ENCODE results near the gene ATF6B. TPM values are rescaled to one million over a fixed set of nuclear protein-coding genes. Genes with fewer than 3 reads are reported as not detected.

ATF6B gene
- total RNA-seq = 21.5 TPM
- long read RNA-seq, partial matches to known transcripts = 1 of 3 reads
- long read RNA-seq, other reads (novel, unspliced or antisense) = 0 of 3 reads

DNA sequence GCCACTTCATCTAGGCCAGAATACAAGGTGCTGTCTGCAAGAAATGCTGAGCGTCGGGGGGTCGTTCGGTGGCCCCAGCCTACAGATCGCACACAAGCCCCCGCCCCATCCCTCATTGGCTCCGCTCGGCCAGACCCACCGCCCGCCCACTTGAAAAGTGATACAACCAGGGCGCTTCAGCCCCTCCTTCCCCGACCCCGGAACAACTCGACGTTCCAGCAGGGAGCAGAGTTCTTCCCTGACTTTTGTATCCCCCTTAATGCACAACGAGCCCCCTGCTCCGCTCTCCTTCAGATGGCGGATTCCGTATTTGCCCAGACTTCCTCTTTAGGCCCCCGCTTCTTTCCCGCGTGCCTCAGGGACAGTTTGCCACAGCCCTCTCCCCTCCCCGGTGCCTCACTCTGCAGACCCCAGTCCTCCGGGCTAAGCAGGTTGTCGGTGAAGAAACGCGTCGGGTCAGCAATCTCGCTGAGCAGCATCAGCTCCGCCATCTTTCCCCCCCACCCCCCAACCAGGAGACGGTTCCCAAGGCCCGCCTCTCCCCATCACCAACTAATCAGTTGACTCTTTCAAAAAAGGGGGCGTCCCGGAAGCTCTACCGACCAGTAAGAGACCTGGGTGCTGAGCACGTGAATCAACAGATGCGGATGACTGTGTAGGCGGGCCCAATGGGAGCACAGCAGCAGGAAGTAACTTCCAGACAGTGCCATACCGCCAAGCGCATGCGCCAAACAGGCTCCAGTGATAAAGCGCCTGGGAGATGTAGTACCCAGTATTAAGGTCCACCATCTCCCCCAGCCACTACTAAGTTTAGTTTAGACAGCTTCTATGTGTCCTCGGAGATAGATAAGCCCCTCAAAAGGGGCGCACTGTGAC lies at the start of gene ATF6B:
ATF6B (minus strand) TSS at position 530 of the 876 bp plus-strand sequence; CDS start at position 491, 39 bp downstream.
- DNase-seq (peak; percentile 99), ATAC-seq (ENCODE audit: poor library complexity) (peak; percentile 94)
- intact Hi-C loops (cut with DNase I) = no loop called here

GRCh38 chr6:32177183-32177787 lies 49.2 kb upstream of the ATF6B start:
- DNase-seq (no peak), ATAC-seq (ENCODE audit: poor library complexity) (peak; percentile 19)
- intact Hi-C loops (cut with DNase I) = no loop called here

DNA sequence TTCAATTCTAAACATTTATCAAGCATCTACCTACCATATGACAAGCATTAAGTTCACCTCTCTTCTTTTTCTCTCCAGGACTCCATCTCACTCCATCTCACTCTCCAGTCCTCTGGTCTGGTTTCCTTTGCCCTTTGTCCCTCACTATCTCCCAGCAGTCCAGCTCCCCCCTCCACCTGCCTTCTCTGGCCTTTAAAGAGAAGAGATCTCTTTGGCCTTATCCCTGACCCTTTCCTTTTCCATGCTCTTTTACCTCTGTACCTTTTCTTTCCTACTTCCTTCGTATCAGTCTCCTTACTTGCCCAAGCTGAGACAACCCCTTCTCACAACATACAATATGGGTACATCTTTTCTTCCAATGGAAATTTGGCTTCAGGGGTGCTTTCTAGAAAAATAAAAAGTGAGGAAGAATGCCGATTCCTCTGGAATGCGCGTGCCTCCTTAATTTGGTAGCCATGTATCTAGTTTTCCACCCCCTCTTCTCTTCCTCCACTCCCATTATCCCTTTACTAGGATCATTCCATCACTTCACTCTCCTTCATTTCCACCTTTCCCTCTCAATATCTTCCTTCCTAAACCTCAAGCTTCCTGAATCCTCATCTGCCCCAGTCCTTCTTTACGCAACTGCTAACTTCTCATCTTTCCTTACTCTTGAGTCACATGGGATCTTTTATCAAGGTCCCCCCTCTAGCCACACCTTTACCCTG lies 48.6 kb upstream of the ATF6B start:
- no peak for DNase-seq
- no peak for ATAC-seq (ENCODE audit: poor library complexity)
- intact Hi-C loops (cut with DNase I) = no loop called here

DNA sequence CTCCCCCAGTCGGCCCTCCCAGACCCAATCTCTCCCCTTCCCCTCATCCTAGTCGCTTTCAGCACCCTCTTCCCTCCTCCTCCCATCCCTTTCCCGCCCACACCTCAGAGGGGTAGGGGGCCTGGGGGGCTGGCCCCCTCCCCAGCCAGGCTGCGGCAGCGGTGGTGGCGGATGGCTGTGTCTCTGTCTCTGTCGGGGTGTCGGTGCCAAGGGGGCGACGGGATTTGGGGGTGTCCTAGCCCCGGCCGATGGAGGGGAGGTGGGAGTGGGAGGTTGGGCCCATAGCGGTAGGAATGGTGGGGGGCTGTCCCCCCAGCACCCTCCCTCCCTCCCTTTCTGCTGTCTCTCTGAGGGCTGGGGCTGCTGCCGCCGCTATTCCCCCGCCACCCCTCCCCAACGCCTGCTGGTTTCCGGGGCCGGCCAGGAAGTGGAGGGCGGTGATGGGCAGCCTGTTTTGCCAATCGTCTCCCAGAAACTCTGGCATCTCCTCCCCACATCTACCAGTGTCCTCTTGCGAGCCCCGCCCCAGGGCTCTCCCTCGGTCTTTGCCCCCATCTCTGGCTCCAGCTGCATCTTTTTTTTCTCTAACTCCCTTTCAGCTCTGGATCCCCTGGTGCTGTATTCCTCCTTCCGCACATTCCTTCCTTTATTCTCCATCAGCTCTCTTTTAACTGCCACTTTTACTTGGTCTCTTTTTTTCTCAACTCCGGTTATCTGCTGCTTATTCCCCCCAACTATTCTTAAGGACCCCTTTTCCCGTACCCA lies 47.8 kb upstream of the ATF6B start, which contains the start of gene AGPAT1:
AGPAT1 (minus strand) TSS at position 374 of the 765 bp plus-strand sequence. CDS start 4,588 bp downstream, outside the sequence.
- ATAC-seq (ENCODE audit: poor library complexity) = peak; percentile 72
- intact Hi-C loops (cut with DNase I) = no loop called here
- peak; percentile 99 for DNase-seq

- no peak for DNase-seq
- intact Hi-C loops (cut with DNase I) = no loop called here
Measured at GRCh38 chr6:32175322-32175710, 47.3 kb upstream of the ATF6B start.

GRCh38 chr6:32174416-32174815 lies 46.4 kb upstream of the ATF6B start:
- intact Hi-C loops (cut with DNase I) = no loop called here
- DNase-seq = no peak
- no peak for ATAC-seq (ENCODE audit: poor library complexity)

More at GRCh38 chr6:32175322-32175710, 47.3 kb upstream of the ATF6B start:
- ATAC-seq (ENCODE audit: poor library complexity) = no peak

DNA sequence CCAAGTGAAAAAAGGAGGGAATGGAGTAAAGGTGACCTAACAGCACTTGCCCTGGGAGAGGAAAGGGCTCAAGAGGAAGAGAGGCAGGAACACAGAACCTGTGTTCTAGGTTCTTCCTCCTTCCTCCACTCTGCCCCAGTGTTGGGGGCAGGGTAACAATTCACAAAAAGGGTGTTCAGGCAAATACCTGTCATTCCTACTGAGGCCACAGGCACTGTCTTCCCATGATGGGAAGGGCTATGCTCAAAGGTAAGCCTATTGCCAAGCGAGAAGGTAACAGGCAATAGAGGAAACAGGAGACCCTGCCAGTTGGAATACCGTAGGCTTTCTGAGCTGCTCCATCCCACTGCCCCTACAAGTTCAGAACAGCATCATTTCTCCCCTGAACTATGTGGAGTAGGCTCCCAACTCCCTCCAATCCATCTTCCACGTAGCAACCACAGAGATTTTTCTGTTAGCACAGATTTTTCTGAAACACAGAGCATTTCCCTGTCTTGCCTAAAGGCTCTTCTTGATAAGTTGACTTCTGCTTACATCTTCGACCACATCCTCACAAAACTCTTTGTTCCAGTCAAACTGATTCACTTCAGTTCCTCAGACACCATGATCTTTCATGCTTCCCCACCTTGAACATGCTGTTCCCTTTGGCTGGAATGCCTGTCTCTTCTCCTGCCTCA lies 45.1 kb upstream of the ATF6B start:
- ATAC-seq (ENCODE audit: poor library complexity) = no peak
- DNase-seq = no peak
- intact Hi-C loops (cut with DNase I) = no loop called here

DNA sequence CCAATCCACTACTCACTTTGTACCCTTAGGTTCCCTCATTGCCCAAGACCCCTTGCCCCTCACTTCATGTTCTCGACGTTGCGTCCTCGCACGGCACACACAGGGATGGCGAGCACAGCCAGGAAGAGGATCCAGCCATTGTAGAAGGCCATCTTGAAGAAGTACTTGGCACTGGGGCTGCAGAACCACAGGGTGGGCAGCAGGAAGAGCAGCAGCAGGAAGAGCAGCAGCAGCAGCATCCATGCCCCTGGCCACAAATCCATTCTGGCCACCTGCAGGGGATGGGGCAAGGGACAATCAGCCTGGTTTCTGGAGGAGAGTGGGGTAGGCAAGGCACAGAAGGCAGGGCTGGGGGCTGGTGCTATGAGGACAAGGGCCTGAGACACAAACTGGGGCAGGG lies 43.2 kb upstream of the ATF6B start:
- no peak for ATAC-seq (ENCODE audit: poor library complexity)
- no peak for DNase-seq
- intact Hi-C loops (cut with DNase I) = no loop called here

DNA sequence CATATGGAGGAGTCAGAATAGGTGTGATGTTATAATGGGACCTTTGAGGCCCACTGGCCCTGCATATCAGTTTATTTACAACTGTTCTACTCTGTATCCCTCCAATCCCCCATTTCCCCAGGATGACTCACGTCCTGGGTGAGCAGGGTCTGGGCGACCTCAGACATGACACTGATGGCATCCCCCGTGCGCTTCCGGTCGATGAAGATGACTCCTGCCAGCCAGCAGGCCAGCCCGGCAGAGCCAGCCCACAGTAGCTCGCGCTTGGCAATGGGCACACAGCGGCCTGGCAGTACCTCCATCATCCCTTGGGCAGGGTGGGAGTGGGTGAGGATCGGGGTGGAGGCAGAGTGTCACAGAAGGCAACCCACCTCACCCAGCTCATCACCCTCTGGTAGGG lies 42.2 kb upstream of the ATF6B start:
- intact Hi-C loops (cut with DNase I) = no loop called here
- ATAC-seq (ENCODE audit: poor library complexity) = no peak
- no peak for DNase-seq

DNA sequence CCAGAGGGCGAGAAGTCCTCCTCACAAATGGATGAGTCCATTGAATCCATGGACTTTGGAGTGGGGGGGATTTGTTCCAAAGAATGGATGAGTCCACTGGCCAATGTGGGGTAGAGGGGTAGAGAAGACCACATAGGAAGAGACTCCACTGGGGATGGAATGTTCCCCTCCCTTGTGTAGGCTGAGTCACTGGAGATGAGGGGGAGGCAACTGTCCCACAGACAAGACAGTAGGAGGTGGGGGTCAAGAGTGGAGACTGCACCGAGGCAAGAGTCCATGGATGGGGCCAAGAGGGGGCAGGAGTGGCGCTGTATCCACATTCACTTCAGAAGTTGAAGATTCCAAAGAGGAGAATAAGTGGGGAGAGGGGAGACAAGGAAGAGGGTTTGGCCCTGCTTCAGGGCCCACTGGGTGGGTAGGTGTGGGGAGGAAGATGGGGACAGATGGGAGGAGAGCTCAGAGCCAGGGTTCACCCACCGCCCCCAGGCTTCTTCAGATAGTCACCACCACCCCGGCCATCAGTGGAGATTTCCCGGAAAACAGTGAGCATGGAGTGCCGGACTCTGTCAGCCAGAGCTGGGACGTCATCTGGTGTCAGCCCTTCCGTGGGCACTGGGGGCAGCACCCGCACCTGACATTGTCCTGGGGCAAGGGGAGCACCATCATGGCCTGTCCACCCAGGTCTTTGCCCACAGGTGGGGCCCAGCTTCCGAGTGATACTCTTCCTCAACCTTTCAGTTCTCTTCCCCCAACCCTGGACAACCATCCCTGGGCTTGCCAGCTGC lies 41.0 kb upstream of the ATF6B start:
- intact Hi-C loops (cut with DNase I) = no loop called here
- DNase-seq (no peak), ATAC-seq (ENCODE audit: poor library complexity) (no peak)

DNA sequence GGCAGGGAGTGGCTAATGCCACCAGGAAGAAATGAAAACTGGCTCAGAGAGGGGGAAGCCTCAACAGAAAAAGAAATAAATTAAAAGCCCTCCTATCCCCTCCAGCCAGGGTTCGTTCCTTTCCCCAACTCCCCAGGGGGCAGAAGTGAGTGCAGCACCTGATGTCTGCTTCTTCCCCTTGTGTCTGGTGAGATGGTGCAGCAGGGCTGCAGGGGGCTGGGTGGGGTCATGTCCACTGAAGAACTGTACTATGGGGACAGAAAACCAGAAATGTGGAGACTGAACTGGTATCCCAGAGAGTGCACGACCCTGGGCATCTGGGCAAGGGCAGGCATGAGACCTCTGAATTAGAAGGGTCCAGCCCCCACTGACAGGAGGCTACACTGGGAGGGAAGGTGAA lies 40.3 kb upstream of the ATF6B start:
- ATAC-seq (ENCODE audit: poor library complexity) (no peak), DNase-seq (no peak)
- intact Hi-C loops (cut with DNase I) = no loop called here

- ATAC-seq (ENCODE audit: poor library complexity) (no peak), DNase-seq (no peak)
- intact Hi-C loops (cut with DNase I) = no loop called here
Measured at GRCh38 chr6:32167761-32168262, 39.8 kb upstream of the ATF6B start.

DNA sequence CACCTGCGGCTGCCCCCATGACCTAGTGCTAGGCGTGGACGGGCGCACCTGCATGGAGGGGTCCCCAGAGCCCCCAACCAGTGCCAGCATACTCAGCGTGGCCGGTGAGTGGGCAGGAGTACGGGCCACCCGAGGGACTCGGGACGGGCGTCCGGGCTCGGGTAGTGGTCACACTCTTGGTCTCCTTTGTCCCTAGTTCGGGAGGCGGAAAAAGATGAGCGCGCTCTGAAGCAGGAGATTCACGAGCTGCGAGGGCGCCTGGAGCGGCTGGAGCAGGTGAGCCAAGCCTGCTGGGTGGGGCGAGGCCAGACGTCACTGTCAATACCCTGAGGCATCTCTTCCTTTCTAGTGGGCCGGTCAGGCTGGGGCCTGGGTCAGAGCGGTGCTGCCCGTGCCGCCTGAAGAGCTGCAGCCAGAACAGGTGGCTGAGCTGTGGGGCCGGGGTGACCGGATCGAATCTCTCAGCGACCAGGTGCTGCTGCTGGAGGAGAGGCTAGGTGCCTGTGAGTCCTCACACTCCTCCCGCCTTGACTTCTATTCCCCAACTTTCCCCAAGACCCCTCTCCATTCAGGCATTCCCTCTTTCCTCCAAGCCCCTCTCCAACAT lies 39.2 kb upstream of the ATF6B start:
- no peak for ATAC-seq (ENCODE audit: poor library complexity)
- no peak for DNase-seq
- intact Hi-C loops (cut with DNase I) = no loop called here

- no peak for ATAC-seq (ENCODE audit: poor library complexity)
- intact Hi-C loops (cut with DNase I) = no loop called here
- no peak for DNase-seq
Measured at GRCh38 chr6:32166411-32167061, 38.5 kb upstream of the ATF6B start.

GRCh38 chr6:32164295-32164694 lies 36.2 kb upstream of the ATF6B start, which contains the start of gene EGFL8:
EGFL8 (plus strand) TSS chr6:32164595; CDS start chr6:32166166, 1,571 bp downstream.
- no peak for DNase-seq
- no peak for ATAC-seq (ENCODE audit: poor library complexity)
- intact Hi-C loops (cut with DNase I) = no loop called here

GRCh38 chr6:32163559-32164258 lies 35.7 kb upstream of the ATF6B start:
- intact Hi-C loops (cut with DNase I) = no loop called here

More at GRCh38 chr6:32163559-32164258, 35.7 kb upstream of the ATF6B start:
- DNase-seq = no peak
- no peak for ATAC-seq (ENCODE audit: poor library complexity)
